H1 (cell line): Measurements from ENCODE around the gene PHC2.

Source experiments
- BACH1 ChIP-seq: IDR thresholded peaks from 2 replicates; pipeline ENCODE4 v1.6.1; 2012; ENCODE audit warnings: low read length, improper control_type of control experiment
- CTCF ChIP-seq, 3 experiments: IDR thresholded peaks; 1 replicate in 2 of 3; 2 replicates in 1 of 3; pipeline versions ENCODE4 v1.5.1 to v1.6.1; 2011; ENCODE audit warnings: low read length in 3 of 3, mild to moderate bottlenecking in 3 of 3, inconsistent platforms in 2 of 3, low read depth in 1 of 3, moderate library complexity in 1 of 3; ENCODE audit not compliant: insufficient read depth in 1 of 3; ENCODE audit errors: control extremely low read depth in 1 of 3
- POLR2A ChIP-seq, 2 experiments: IDR thresholded peaks; 1 replicate in 1 of 2; 2 replicates in 1 of 2; pipeline ENCODE4 v1.6.1; 2011; ENCODE audit warnings: low read depth in 2 of 2, low read length in 2 of 2, mild to moderate bottlenecking in 2 of 2; ENCODE audit errors: control extremely low read depth in 1 of 2
- POLR2AphosphoS5 ChIP-seq: IDR thresholded peaks from 2 replicates; pipeline ENCODE4 v1.6.1; 2011; ENCODE audit warnings: low read depth, low read length
- RXRA ChIP-seq: IDR thresholded peaks from 2 replicates; pipeline ENCODE4 v1.6.1; 2011; ENCODE audit warnings: low read depth, mild to moderate bottlenecking, low read length, moderate library complexity; ENCODE audit not compliant: insufficient read depth
- TCF12 ChIP-seq: IDR thresholded peaks from 2 replicates; pipeline ENCODE4 v1.6.1; 2011; ENCODE audit warnings: low read depth, mild to moderate bottlenecking, low read length

GRCh38 chr1:33287317-33287716 lies 143.6 kb downstream of the PHC2 start:
- TF ChIP-seq CTCF (IDR thresholded peaks at IDR 0.05; ENCODE audit: control extremely low read depth in 1 of 3, insufficient read depth in 1 of 3, low read depth in 1 of 3, low read length in 3 of 3) (no peak), TCF12 (no peak), POLR2AphosphoS5 (no peak), BACH1 (no peak), RXRA (no peak), POLR2A (IDR thresholded peaks at IDR 0.05; ENCODE audit: control extremely low read depth in 1 of 2, low read depth in 2 of 2, low read length in 2 of 2) (no peak)
